Ovary (tissue), 3 donors: ENCODE results near the gene PLXNB2.

ENCODE experiments used
- CTCF ChIP-seq, 3 donors: fragments of 450-650 bp in 2 of 3; fragments of 200-600 bp in 1 of 3; IDR thresholded peaks; one replicate each; pipeline versions ENCODE4 v1.5.1 to v1.8.0; 2016 to 2022; ENCODE audit warnings: antibody characterized with exemption in 3 of 3, mild to moderate bottlenecking in 1 of 3
- POLR2A ChIP-seq: fragments of 450-650 bp; IDR thresholded peaks from one replicate; pipeline ENCODE4 v1.6.1; 2017; ENCODE audit warnings: antibody characterized with exemption, mild to moderate bottlenecking, moderate library complexity
- donor health status: DM: no; HTN: no; CAD: no.

GRCh38 chr22:50315289-50316113 lies 8.1 kb upstream of the PLXNB2 start:
- TF ChIP-seq CTCF (IDR thresholded peaks at IDR 0.05), result no peak
- no peak for TF ChIP-seq POLR2A
